CD4-positive, alpha-beta T cell treated with Interleukin-4 for 4 hours (primary cell): ENCODE measurements around the gene CHML.

Experiments
- DNase-seq: peaks from one replicate; pipeline ENCODE4 v3.0.0-alpha.2; 2020

The CHML gene

DNA sequence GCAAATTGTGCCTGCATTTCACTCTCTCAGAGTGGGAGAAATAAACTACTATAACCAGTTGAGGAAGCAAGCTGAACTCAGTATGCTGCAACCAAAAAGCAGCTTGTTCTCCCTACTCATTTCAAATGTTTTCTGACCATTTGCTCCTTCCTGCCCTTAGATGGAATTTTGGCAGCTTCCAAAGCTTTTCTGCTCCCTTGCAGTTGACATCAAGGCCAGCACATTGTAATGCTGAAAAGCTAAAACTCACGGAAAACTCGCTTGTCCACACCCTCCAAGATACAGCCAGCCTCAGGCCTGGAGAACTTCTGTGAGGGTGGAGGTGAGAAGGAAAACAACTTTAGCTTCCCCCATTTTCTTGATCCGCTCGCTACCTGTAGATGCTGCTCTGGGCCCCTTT, 5.0 kb upstream of the CHML start:
- DNase-seq: no peak

DNA sequence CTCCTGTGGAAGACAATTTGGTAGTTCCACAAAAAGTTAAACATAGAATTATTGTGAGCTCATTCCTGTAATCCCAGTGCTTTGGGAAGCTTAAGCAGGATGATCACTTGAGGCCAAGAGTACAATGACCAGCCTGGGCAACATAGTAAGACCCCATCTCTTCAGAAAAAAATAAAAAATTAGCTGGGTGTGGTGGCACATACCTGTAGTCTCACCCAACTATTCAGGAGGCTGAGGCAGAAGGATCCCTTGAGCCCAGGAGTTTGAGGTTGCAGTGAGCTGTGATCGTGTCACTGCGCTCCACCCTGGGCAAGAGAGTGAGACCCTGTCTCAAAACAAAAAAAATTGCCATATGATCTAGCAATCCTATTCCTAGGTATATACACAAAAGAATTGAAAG, 4.1 kb upstream of the CHML start:
- no peak for DNase-seq

DNA sequence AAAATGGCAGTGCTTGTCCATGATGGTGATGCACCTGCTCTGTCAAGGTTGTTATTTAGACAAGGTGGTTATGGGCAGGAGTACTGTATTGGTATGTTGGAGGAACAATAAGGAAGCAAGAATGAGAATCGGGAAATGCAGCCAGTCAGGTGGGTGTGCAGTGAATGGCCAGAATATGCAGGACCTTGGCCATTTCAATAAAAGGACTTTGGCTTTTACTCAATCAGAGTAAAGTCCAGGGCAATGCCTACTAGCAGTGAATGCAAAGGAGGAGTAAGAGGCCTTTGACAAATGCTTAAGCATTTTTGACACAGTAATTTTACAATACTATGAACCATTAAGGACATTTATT, 2.4 kb upstream of the CHML start:
- DNase-seq: no peak

DNA sequence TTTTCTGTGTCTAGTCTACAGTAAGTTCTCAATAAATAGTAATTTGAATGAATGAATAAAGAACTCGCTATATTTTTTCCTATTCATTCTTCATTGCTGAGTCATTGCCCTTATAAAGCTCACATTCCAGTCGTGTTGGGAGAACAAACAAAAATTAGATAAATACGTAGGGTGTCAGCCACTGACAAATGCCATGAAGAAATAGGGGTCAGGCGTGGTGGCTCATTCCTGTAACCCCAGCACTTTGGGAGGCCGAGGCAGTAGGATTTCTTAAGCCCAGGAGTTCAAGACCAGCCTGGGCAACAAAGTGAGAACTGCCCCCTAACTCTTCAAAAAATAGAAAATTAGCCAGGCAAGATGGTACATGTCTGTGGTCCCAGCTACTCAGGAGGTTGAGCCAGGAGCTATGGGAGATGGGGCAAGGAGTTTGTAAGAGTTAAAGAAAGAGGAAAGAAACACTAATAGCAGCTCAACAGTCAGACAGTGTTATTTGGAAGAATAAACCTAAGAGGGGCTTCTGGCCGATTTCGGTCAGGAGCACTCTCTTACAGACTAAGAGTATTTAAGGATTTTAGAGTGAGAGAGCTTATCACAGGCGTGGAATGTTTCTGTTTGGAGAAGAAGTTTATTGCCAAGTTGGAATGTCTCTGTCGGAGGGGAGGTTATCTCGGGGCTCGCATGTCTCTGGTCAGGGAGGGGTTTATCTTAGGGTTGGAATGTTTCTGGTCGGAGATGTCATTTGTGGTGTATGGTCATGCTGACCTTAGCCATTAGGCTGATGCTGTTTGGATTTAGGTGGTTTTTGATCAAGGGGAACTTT, 1.8 kb upstream of the CHML start:
- no peak for DNase-seq

DNA sequence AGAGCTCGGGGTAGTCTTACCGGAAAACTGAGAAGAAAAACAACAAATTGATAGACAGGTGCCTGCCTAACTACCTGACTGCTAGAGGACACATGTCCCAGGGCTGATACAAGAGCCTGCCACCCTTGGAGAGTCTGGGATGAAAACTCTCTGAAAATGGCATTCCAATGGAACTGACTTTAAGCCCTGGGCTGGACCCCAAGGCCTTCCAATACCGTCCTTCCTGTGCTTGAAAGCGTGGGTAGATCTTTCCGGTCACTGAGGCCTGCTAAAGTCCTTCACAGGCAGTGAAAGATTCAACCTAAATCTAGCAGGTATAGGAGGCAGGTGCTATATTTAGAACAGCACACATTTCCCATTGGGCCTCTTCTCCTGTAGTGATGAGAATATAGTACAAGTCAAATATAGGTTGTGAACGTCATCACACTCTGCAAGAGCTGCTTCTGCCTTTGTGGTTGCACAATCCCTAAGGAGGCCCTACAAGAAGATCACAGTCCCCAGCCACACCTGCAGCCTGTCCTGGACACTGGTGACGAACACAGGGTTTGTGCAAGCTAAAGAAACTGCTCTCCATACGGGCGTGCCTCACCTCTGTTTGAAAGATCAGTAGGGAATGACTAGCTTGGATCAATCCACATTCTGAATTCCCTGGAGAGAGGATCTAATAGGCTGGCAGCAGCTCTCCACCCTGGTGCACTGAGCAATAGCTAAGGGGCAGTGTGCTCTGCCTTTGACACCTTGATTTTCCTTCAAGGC, 876 bp upstream of the CHML start:
- DNase-seq: no peak

DNA sequence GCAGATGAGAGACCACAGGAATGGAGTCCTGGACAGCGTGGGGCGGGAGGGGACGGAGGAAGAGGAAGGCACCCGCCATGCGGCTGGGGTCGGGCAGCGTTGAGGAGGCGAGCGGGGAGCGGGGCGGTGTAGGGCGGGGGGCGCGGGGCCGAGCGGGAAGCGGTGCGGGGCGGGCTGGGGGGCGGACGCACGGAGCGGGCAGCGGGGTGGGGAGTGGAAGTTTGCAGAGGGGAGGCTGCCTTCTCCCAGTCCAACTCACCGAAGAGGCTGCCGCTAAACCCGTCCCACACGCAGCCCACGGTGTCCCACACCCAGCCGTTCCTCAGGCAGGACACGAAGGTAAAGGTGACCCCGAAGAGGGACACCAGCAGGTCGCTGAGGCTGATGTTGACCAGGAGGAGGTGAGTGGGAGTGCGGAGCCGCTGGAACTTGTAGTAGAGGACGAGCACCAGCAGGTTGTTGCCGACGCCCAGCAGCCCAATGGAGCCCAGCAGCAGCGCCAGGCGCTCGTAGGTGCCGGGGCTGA, 483 bp downstream of the CHML start:
- no peak for DNase-seq

DNA sequence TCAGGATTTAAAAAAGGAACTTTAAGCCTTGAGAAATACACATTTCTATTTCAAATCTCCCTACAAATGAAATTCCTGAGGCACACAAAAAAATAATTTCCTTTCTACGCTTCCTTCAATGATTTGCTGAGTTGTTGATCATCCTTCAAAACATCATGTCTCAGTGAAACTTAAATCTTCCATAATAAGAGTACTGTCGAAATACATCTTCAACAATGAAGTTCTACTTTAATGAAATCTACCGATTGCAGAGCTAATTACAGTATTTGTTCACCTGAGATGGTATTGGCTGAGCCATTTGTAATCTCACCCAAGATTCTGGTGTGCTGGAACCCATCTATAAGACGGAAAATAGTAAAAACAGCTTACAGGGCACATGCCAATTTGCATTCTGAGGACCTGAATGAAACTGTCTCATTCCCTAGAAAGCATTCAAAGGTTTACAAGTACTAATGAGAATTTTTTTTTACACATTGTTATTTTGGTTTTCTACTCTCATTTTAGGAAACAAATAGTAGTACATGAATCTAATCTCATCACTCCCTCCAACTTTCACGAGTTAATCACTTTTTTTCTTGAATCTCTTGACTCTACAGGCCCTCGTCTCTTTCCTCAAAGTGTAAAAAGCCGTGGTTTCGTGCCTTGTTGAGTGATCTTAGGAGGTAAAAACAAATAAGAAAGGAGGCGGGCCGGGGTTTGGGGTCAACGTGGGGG, 1.1 kb downstream of the CHML start:
- DNase-seq: no peak

DNA sequence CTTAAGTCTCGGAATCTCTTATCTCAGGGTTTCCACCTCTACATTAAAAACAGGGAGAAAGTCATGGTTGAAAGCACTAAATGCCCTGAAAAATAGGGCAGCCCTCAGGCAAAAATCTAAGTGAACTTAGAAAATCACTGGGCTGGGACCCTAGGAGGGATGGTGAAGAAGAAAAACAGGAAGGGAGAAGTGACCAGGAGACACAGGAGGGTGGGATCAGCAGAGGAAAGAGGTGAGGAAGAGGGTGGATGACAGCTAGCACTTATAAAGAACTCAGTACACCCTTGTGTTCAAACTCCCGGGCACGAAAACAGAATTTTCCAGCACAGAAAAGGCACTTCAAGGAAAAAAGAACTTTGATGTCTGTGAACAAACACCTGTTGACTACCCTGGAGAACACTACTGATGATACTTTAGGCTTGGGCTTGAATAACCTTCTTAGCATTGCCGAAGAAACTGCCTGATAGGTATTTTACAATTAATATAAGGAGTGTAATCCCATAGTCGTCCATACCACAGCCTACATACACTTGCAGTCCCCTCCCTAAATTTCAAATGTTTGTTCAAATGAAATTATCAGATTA, 2.0 kb downstream of the CHML start:
- DNase-seq: no peak

DNA sequence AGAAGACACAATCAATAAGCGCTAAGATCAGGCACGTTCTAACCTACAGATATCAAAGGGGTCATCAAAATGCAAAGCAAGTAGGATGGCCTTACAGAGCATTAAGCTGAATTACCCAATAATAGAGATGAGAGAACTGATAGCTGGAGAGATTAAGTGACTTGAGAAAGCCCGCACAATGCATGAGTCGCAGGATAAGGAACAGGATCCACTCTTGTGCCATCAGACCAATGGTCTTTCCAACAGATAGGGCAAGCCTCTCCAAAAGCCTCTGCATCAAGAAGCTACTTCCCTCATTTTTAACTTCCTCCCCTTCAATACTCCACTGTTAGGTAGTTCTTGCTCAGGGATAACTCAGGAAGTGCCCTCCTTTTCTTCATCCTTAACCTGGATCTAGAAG, 2.6 kb downstream of the CHML start:
- no peak for DNase-seq

DNA sequence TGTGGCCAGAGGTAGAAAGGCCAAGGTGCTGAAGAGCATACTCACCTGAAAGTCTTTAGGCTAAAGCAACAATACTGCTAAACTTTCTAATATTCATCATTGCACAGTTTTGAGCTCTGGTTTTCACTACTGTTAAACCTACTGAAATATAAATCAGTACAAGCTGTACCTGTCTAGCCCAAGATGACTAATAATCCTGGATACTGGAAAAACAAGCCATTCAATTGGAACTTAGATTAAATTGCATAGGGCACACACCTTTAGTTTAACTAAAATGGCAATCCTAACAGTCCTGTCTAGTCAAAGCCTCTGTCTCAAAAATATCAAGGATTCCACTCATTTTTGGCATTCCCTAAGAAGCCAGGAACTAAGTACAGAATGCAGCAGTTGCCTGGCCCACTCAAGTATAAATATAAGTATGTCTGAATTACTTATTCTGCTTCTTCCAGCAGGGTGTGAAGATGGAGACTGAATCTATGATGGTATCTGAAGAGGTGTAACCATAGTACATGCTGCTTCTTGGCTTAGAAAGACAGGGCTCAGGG, 3.1 kb downstream of the CHML start:
- no peak for DNase-seq

DNA sequence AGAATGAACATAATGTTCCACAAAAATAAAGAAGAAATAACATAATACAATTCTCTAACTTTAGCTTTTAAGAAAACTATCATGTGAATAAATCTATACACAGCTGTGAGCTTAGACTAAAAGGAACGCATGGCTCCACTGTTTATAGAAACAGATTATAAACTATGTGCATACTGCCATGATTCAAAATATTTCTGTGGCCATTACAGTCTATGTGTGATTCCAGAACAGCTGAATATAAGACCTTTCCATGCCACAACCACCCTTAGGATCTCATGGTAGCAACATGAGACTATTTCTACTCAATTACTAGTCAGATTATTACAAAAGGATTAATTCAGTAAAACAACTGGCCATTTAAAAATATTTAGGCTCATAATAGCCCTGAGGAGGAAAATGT, 3.9 kb downstream of the CHML start:
- no peak for DNase-seq

DNA sequence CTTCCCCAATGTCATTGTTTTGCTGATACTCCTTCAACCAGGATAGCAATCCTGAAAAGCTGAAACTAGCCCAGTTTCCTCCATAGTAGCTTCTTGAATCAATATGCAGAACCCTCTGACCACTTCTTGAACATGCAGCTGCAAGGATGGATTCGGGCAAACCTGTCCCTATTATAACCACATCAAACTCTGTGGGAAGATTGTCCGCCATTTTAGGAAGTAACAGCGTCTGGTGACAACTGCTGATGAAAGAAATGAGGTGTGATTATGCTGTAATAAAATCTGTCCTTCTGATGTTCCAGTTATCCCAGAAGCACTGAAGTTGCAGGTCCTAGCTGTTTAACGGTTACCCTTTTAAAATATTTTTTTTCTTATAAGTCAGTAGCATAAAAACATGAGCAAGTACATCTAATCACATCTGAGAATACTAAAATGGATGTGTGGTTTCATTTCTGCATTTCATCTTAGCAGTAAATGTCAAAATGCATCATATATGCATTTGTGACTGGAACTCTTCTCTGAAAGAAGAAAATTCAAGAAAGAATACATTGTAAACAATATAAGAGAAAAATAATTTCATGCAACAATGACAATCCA, 4.5 kb downstream of the CHML start:
- DNase-seq: no peak

DNA sequence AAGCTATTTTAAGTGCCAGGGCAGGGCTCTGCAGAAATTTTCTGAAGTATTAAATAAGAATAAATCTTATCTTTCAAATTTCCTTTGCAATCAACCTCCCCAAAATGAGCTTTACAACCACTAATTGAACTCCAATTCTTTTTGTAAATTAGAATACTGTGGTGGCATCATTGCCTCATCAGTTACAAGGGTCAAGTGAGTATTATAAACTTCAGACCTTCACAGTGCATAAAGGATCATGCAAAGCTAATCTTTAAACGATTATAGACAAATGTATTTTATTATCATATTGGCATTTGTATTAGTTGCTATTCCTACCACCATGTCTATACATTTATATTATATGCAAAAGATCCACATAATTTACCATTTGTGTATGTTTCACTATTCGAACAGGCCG, 7.2 kb downstream of the CHML start:
- DNase-seq: no peak

DNA sequence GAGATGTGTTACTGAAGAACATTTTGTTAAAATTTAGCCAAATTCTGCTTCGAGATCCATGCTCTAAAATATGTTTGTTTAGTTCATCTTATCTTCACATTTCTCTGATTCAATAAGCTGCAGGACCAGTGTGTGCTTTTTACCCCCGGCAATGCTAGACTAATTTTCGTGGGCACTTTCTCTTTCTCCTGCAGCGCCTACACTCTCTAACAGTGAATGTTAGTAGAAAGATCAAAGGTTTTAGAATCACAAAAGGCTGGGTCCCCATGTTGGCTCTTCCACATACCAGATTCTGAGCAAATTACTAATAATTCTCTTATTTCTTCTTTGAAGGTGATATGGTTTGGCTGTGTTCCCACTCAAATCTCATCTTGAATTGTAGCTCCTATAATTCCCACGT, 8.5 kb downstream of the CHML start:
- no peak for DNase-seq

DNA sequence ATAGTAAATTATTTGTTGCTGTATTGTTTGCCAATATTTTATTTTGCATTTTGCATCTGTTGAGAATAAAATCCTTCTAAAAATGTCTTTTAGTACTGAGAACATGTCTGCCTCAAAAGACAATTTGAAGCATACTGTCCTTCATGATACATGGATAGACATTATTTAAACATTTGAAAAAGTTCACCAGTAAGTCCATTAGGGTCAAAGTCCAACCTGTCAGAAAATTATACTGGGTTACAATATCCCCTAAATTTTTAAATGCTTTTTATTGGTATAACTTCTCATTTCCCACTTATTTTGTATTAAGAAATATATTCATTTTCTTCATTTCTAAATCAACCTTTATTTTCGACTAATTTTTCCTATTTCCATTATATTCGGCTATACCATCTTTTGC, 9.3 kb downstream of the CHML start:
- DNase-seq: no peak

DNA sequence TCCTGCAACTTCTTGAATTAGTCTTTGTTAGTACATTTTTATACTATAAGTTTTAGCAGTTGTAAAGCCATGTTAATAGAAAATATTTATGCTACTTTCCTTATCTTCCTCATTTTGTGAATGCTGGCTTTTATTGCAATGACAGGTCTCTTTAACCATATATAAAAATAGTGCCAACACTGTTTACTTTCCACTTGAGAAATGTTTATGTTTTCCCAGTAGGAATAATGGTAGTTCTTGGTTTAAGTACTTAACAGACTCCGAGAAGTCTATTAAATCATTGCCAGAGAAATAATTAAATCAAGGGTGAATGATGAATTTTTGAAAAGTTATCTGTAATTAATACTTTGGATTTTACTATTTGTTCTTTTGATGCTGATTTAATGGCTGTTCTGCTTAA, 9.7 kb downstream of the CHML start:
- no peak for DNase-seq

DNA sequence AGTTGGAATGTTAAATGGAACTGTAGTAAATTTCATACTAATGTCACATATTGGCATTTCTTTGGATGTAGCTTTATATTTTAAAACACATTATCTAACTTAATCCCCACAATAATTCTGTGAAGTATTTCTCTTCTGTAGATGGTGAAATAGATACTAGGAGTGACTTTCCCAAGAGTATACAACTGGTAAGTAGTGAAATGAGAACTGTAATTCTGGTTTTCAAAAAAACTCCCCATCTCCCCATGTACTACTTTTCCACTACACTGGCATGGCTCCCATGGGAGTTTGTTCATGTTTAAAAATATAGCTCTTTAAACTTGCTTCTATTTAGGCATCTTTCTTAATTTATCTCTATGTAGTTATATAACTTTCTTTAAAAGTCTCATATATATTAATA, 10.2 kb downstream of the CHML start:
- no peak for DNase-seq

DNA sequence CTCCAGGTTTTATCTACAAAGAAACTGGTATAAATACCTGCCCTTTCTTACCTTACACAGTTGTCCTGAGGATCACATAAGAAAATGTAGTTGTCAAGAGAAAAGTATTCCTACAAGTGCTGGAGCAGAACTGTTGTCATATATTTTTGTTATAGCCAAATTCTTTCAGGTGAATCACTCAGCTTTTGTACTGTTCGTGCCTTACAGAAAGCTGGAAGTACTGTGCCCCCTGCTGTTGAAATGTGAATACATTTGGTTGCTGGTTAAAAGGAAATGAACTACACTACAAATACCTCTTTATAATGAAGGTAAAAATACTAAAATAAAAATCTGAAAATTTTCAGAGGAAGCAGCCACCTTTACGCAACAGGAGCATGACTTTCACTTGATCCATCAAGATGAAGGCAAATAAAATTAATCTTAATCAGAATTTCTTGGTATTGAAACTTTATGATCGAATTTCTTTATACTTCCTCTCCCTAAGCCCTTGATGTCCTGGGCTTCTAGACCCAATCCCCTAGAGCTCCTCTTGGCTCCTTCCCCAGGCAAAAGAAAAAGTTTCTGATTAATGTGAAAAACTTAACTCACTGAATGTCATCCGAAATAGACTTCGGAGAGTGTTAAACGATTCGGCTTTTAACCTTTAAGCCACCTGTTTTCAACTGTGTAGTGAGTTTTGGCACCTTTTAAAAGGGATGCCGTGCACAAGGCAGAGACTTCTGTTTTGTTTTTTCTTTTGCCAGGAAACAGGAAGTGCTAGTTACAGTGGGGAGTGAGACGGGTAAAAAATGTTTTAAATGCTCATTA, 12.5 kb downstream of the CHML start:
- DNase-seq: peak; percentile 76

DNA sequence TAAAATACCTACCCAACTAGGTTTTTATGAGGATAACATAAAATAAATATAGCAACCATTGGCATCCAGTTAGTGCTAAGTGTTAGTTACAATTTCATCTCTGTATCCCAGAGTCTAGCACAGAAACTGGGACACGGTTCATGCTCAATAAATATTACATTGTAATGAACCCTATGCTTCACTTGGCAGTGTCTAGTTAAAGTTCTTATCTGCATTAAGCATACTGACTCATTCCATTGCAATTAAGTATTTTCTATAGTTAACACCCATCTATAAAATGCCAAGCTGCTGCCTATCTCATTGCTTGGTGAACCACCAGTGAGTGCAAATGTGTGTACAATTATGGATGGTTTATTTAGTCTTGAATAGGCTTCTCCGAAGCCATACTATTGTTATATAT, 15.2 kb downstream of the CHML start:
- DNase-seq: no peak

DNA sequence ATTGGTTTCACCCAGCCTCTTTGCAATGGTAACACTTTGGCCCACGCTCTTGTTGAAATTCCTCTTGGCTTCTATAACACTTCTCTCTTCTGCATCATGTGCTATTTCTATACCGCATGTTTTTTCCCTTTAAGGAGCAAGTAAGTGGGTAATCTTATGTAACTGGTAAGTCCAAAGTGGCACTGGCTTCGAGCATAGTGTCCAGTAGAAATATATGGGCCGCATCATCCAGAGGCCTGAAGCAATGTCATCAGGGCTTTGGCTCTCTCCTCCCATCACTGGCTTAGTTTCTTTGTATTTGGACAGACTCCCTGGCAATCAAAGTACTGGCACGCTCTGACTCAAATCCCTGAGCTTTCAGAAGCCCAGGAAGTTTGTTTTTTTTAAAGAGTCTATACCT, 17.5 kb downstream of the CHML start:
- no peak for DNase-seq

DNA sequence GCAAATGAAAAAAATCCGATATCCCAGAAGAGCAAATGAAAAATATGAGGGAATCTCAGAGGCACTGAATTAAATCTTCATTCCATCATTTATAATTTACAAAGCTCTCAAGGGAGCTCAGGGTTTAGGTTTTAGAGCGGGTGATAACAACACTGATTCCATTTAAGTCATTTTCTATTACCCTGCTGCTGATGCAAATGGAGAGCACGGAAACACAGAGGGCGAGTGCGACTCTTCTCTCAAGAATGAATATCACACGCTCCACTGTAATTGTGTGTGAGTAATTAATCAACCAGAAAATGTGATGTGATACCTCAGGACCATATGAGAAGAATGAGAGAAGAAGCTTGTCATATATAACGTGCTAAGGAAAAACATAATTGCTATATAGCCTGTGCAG, 22.7 kb downstream of the CHML start:
- no peak for DNase-seq
